HEK293 (cell line): ENCODE data around the gene MAN1B1.

Experiments
- ELK4 ChIP-seq: IDR thresholded peaks from 2 replicates; pipeline ENCODE4 v1.6.1; 2011; ENCODE audit warnings: mild to moderate bottlenecking, low read depth, low read length, borderline replicate concordance
- GLI4 ChIP-seq: fragments of 450-650 bp; formaldehyde crosslinking; IDR thresholded peaks from 2 replicates; pipeline ENCODE4 v1.5.1; 2016; ENCODE audit warnings: missing biosample characterization, missing genetic modification characterization
- HIC1 ChIP-seq: fragments of 450-650 bp; formaldehyde crosslinking; IDR thresholded peaks from 2 replicates; pipeline ENCODE4 v1.5.1; 2016; ENCODE audit warnings: missing biosample characterization, missing genetic modification characterization
- HOXC10 ChIP-seq: sonication (generic); formaldehyde crosslinking; IDR thresholded peaks from 2 replicates; pipeline ENCODE4 v1.8.1; 2023; ENCODE audit warnings: mild to moderate bottlenecking, missing genetic modification reagents
- OSR2 ChIP-seq: fragments of 450-650 bp; formaldehyde crosslinking; IDR thresholded peaks from 2 replicates; pipeline ENCODE4 v1.5.1; 2016; ENCODE audit warnings: missing biosample characterization, missing genetic modification characterization
- PRDM6 ChIP-seq: fragments of 450-650 bp; formaldehyde crosslinking; IDR thresholded peaks from 2 replicates; pipeline ENCODE4 v1.5.1; 2017; ENCODE audit warnings: missing biosample characterization, missing genetic modification characterization
- SCRT1 ChIP-seq: fragments of 450-650 bp; formaldehyde crosslinking; IDR thresholded peaks from 2 replicates; pipeline ENCODE4 v1.5.1; 2016; ENCODE audit warnings: missing biosample characterization, missing genetic modification characterization, borderline replicate concordance
- SCRT2 ChIP-seq: fragments of 450-650 bp; formaldehyde crosslinking; IDR thresholded peaks from 2 replicates; pipeline ENCODE4 v1.5.1; 2016; ENCODE audit warnings: missing biosample characterization, missing genetic modification characterization
- TSHZ1 ChIP-seq: fragments of 450-650 bp; formaldehyde crosslinking; IDR thresholded peaks from 2 replicates; pipeline ENCODE4 v1.5.1; 2016; ENCODE audit warnings: missing biosample characterization, missing genetic modification characterization, borderline replicate concordance
- ZBTB8A ChIP-seq: fragments of 450-650 bp; formaldehyde crosslinking; IDR thresholded peaks from 2 replicates; pipeline ENCODE4 v1.5.1; 2016; ENCODE audit warnings: missing biosample characterization, missing genetic modification characterization
- ZFP41 ChIP-seq: fragments of 450-650 bp; formaldehyde crosslinking; IDR thresholded peaks from 2 replicates; pipeline ENCODE4 v1.5.1; 2016; ENCODE audit warnings: missing biosample characterization, missing genetic modification characterization, borderline replicate concordance
- ZNF174 ChIP-seq: fragments of 450-650 bp; formaldehyde crosslinking; IDR thresholded peaks from 2 replicates; pipeline ENCODE4 v1.5.0; 2017; ENCODE audit warnings: missing biosample characterization, mild to moderate bottlenecking, missing genetic modification characterization
- ZNF280C ChIP-seq: fragments of 450-650 bp; formaldehyde crosslinking; IDR thresholded peaks from 2 replicates; pipeline ENCODE4 v1.5.1; 2016; ENCODE audit warnings: missing biosample characterization, missing genetic modification characterization
- ZNF426 ChIP-seq: fragments of 450-650 bp; formaldehyde crosslinking; IDR thresholded peaks from 2 replicates; pipeline ENCODE4 v1.5.1; 2017; ENCODE audit warnings: missing biosample characterization, missing genetic modification characterization, mild to moderate bottlenecking, inconsistent platforms, moderate library complexity
- ZNF561 ChIP-seq: fragments of 450-650 bp; IDR thresholded peaks from 2 replicates; pipeline ENCODE4 v1.5.1; 2018; ENCODE audit warnings: missing biosample characterization, missing genetic modification characterization, borderline replicate concordance
- ZNF692 ChIP-seq: fragments of 450-650 bp; formaldehyde crosslinking; IDR thresholded peaks from 2 replicates; pipeline ENCODE4 v1.5.1; 2016; ENCODE audit warnings: missing biosample characterization, missing genetic modification characterization
- ZNF830 ChIP-seq: fragments of 450-650 bp; IDR thresholded peaks from 2 replicates; pipeline ENCODE4 v1.5.0; 2018; ENCODE audit warnings: missing biosample characterization, missing genetic modification characterization, low read depth, mild to moderate bottlenecking, moderate library complexity
- ZSCAN23 ChIP-seq: fragments of 450-650 bp; formaldehyde crosslinking; IDR thresholded peaks from 2 replicates; pipeline ENCODE4 v1.5.1; 2016; ENCODE audit warnings: missing biosample characterization, missing genetic modification characterization
- ZSCAN30 ChIP-seq: fragments of 450-650 bp; IDR thresholded peaks from 2 replicates; pipeline ENCODE4 v1.5.1; 2018; ENCODE audit warnings: missing biosample characterization, mild to moderate bottlenecking, missing genetic modification characterization, moderate library complexity
- TF ChIP-seq, protein P1 (sequence below): fragments of 450-650 bp; formaldehyde crosslinking; IDR thresholded peaks from 2 replicates; pipeline ENCODE4 v1.5.1; 2016; ENCODE audit warnings: missing biosample characterization, missing genetic modification characterization
- TF ChIP-seq, protein P2 (sequence below): fragments of 450-650 bp; formaldehyde crosslinking; IDR thresholded peaks from 2 replicates; pipeline ENCODE4 v1.5.1; 2016; ENCODE audit warnings: missing biosample characterization, missing genetic modification characterization

MAN1B1 gene

DNA sequence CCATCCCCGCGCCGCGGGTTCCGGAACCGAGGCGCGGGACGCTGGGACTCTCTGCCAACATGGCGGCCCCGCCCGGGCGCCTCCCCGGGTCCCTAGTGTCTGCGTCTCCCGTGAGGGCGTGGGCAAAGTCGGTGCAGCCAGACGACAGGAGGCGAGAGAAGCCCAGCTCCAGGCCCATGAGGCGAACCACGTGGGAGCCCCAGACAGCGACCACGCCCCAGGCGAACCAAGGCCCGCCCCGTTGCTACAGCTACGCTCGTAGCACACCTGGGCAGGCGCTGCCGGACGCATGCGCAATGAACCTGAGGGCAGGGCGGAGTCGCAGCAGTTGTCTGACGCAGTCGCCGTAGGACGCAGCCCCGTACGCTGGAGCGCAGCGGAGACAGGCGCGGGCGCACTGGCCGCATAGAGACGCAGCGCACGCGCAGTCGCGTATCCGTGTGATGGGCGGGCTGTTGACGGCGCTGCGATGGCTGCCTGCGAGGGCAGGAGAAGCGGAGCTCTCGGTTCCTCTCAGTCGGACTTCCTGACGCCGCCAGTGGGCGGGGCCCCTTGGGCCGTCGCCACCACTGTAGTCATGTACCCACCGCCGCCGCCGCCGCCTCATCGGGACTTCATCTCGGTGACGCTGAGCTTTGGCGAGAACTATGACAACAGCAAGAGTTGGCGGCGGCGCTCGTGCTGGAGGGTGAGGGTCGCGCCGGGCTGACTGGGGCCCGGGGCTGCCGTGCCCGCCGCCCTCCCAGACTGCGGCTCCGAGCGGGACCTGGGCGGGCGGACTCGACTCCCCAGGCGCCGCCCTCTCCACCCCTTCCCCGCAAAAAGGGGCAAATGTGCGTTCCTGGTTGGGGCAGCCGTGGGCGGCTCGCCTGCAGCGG, at the start of gene MAN1B1 (continued):
- TF ChIP-seq ZNF561 (tag by site-specific recombination) (peak; percentile 66; the same call in 1 of the 2 replicates), ZFP41 (tag by site-specific recombination) (no peak), SCRT1 (no peak), ZNF426 (no peak), ZSCAN23 (tag by site-specific recombination) (no peak), ZNF830 (no peak), ELK4 (no peak), HIC1 (tag by site-specific recombination) (peak; percentile 59; the same call in 1 of the 2 replicates), ZNF692 (peak; percentile 57), ZNF174 (tag by site-specific recombination) (no peak), ZNF280C (tag by site-specific recombination) (no peak), HOXC10 (no peak), PRDM6 (tag by site-specific recombination) (no peak), ZBTB8A (tag by site-specific recombination) (peak; percentile 86), SCRT2 (tag by site-specific recombination) (no peak; the same call in 1 of the 2 replicates), TSHZ1 (no peak), OSR2 (tag by site-specific recombination) (no peak), ZSCAN30 (peak; percentile 60), GLI4 (no peak)
- TF ChIP-seq, protein P1, sequence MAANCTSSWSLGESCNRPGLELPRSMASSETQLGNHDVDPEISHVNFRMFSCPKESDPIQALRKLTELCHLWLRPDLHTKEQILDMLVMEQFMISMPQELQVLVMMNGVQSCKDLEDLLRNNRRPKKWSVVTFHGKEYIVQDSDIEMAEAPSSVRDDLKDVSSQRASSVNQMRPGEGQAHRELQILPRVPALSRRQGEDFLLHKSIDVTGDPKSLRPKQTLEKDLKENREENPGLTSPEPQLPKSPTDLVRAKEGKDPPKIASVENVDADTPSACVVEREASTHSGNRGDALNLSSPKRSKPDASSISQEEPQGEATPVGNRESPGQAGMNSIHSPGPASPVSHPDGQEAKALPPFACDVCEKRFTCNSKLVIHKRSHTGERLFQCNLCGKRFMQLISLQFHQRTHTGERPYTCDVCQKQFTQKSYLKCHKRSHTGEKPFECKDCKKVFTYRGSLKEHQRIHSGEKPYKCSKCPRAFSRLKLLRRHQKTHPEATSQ (tag by site-specific recombination): peak; percentile 66; the same call in 1 of the 2 replicates
- TF ChIP-seq, protein P2, sequence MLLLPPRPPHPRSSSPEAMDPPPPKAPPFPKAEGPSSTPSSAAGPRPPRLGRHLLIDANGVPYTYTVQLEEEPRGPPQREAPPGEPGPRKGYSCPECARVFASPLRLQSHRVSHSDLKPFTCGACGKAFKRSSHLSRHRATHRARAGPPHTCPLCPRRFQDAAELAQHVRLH (tag by site-specific recombination): no peak
